ENCODE data around the gene FMNL2.

FMNL2 gene

DNA sequence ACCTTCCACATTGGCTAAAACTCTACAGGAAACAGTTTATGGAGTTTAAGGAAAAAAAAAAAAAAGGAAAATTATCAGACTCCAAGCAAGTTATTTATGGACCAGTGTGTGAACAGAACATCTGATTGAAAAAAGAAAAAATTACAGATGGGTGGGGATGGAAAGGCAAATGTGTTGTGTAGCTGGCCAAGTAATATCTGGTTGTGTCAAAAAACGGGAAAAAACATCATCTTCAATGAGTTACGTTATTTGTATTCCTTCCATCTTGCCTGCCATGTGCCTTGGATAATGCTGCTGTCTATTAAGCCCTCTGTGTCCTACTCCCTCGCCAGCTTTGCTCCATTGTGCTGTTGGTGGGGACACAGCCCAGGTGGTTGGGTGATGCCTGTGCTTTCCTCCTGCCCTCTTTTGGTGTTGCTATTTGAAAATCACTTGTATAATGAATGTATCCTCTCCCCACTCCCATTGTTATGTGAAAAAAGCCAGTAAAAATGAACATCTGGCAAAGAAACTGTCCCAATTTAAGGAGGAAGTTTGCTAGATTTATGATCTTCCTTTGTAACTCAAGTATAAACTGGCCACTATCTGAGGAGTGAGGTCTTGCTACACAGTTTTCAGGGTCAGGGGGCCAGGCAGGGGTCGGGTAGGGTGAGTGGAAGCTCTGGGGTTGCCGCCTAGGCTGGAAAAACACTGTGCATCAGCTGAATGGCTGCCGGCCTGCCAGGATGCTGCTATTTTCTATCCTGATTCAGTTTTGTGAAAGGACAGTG, 155.9 kb downstream of the FMNL2 start:
- ChIA-PET POLR2A (no interaction called here), CTCF (interaction anchor here (0.6 to 0.7 kb wide), 2 partner anchors 78 to 264 kb away, joined by 7 read pairs; no protein-coding TSS in a partner anchor)
- TF ChIP-seq FOXK2 (IDR thresholded peaks at IDR 0.05), result no peak
- TF ChIP-seq, protein P1, sequence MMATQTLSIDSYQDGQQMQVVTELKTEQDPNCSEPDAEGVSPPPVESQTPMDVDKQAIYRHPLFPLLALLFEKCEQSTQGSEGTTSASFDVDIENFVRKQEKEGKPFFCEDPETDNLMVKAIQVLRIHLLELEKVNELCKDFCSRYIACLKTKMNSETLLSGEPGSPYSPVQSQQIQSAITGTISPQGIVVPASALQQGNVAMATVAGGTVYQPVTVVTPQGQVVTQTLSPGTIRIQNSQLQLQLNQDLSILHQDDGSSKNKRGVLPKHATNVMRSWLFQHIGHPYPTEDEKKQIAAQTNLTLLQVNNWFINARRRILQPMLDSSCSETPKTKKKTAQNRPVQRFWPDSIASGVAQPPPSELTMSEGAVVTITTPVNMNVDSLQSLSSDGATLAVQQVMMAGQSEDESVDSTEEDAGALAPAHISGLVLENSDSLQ (IDR thresholded peaks at IDR 0.05), result no peak
- TF ChIP-seq NFRKB (IDR thresholded peaks at IDR 0.05), result no peak
- TF ChIP-seq ZNF384 (IDR thresholded peaks at IDR 0.05), result no peak
- TF ChIP-seq SP1 (IDR thresholded peaks at IDR 0.05), result no peak
- no peak for TF ChIP-seq TARDBP (IDR thresholded peaks at IDR 0.05)
- TF ChIP-seq L3MBTL2 (conservative IDR thresholded peaks at IDR 0.05), result no peak
- no peak for TF ChIP-seq ELF4 (IDR thresholded peaks at IDR 0.05)
- no peak for TF ChIP-seq CTBP1 (IDR thresholded peaks at IDR 0.05; ENCODE audit: borderline replicate concordance)
- no peak for TF ChIP-seq FOXM1 (IDR thresholded peaks at IDR 0.05; ENCODE audit: borderline replicate concordance)
- no peak for TF ChIP-seq ARNT (IDR thresholded peaks at IDR 0.05)
- no peak for TF ChIP-seq SUZ12 (IDR thresholded peaks at IDR 0.05)
- no peak for TF ChIP-seq BHLHE40 (IDR thresholded peaks at IDR 0.05; ENCODE audit: borderline replicate concordance)
- TF ChIP-seq LEF1 (IDR thresholded peaks at IDR 0.05; ENCODE audit: borderline replicate concordance), result no peak
- DNase-seq (ENCODE audit: extremely low spot score), result no peak

DNA sequence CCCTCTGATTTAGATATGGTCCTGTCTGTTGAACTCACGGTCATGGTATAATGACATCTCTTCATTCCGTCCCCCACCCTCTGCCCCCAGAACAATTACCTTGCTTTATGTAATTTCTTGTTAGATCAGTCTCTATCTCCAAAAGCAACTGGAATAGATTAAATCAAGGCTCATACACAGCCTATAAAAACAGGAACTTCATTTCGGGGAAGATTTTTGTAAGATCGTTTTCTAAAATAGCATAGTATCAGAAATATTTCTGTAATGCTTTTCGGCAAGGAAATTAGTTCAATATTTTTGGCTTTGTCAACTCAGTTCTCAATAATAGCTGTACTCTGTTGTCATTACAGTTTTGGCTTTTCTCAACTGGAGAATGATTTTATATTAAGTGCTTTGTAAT, 157.2 kb downstream of the FMNL2 start:
- CTCF ChIA-PET, result no interaction called here
- no peak for DNase-seq (ENCODE audit: extremely low spot score)
- TF ChIP-seq FOXK2 (IDR thresholded peaks at IDR 0.05) (no peak), FOXM1 (IDR thresholded peaks at IDR 0.05; ENCODE audit: borderline replicate concordance) (no peak), CTBP1 (IDR thresholded peaks at IDR 0.05; ENCODE audit: borderline replicate concordance) (no peak), NFRKB (IDR thresholded peaks at IDR 0.05) (no peak), TARDBP (IDR thresholded peaks at IDR 0.05) (no peak), ARNT (IDR thresholded peaks at IDR 0.05) (no peak), LEF1 (IDR thresholded peaks at IDR 0.05; ENCODE audit: borderline replicate concordance) (no peak), ZNF384 (IDR thresholded peaks at IDR 0.05) (no peak), HDGF (IDR thresholded peaks at IDR 0.05; ENCODE audit: borderline replicate concordance) (no peak), L3MBTL2 (conservative IDR thresholded peaks at IDR 0.05) (no peak), ELF4 (IDR thresholded peaks at IDR 0.05) (no peak), SP1 (IDR thresholded peaks at IDR 0.05) (no peak), SUZ12 (IDR thresholded peaks at IDR 0.05) (no peak), FOXA1 (IDR thresholded peaks at IDR 0.05) (no peak), BHLHE40 (IDR thresholded peaks at IDR 0.05; ENCODE audit: borderline replicate concordance) (no peak)
- TF ChIP-seq, protein P1 (IDR thresholded peaks at IDR 0.05), result no peak
- POLR2A ChIA-PET, result no interaction called here

DNA sequence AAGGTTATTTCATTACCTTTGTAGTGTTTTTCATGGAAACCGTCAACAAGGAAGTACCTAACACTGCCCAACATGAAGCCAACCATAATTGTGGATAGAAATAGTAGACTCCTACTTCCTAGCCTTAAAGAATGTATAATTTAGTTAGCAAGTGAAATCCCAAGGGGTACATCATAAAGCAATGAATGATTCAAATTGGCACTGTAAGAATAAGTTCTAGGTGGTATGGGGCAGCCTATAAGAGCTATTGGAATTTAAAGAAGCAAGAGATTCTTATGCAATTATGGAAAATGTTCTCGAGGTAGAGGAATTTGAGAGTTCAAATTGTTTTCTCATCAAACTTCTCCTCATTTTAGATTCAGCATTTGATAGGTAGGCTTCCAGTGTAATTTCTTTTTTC, 157.9 kb downstream of the FMNL2 start:
- DNase-seq (ENCODE audit: extremely low spot score), result no peak
- CTCF ChIA-PET, result no interaction called here
- POLR2A ChIA-PET, result no interaction called here
- TF ChIP-seq ZNF384 (IDR thresholded peaks at IDR 0.05), result no peak
- no peak for TF ChIP-seq FOXM1 (IDR thresholded peaks at IDR 0.05; ENCODE audit: borderline replicate concordance)
- TF ChIP-seq FOXK2 (IDR thresholded peaks at IDR 0.05), result no peak
- no peak for TF ChIP-seq HDGF (IDR thresholded peaks at IDR 0.05; ENCODE audit: borderline replicate concordance)
- TF ChIP-seq SUZ12 (IDR thresholded peaks at IDR 0.05), result no peak
- TF ChIP-seq NFRKB (IDR thresholded peaks at IDR 0.05), result no peak
- no peak for TF ChIP-seq SP1 (IDR thresholded peaks at IDR 0.05)
- TF ChIP-seq, protein P1 (IDR thresholded peaks at IDR 0.05), result no peak
- TF ChIP-seq ARNT (IDR thresholded peaks at IDR 0.05), result no peak

DNA sequence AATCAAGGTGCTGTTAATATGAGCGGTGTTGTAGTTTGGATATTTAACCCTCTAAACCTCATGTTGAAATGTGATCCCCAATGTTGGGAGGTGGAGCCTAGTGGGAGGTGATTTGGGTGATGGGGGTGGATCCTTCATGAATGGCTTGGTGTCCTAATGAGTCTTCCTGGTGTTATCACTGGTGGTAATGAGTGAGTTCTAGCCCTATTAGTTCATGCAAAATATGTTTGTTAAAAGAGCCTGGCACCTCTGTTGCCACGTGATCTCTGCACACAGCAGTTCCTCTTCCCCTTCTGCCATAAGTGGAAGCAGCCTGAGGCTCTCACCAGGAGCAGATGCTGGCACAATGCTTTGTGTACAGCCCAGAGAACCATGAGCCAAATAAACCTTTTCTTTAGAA, 158.4 kb downstream of the FMNL2 start:
- DNase-seq (ENCODE audit: extremely low spot score), result no peak
- POLR2A ChIA-PET, result no interaction called here
- TF ChIP-seq LEF1 (IDR thresholded peaks at IDR 0.05; ENCODE audit: borderline replicate concordance), result no peak
- no peak for TF ChIP-seq HDGF (IDR thresholded peaks at IDR 0.05; ENCODE audit: borderline replicate concordance)
- no peak for TF ChIP-seq BHLHE40 (IDR thresholded peaks at IDR 0.05; ENCODE audit: borderline replicate concordance)
- no peak for TF ChIP-seq ZNF384 (IDR thresholded peaks at IDR 0.05)
- no peak for TF ChIP-seq ELF4 (IDR thresholded peaks at IDR 0.05)
- no peak for TF ChIP-seq TARDBP (IDR thresholded peaks at IDR 0.05)
- no peak for TF ChIP-seq ARNT (IDR thresholded peaks at IDR 0.05)
- TF ChIP-seq FOXA1 (IDR thresholded peaks at IDR 0.05), result no peak
- CTCF ChIA-PET, result no interaction called here

DNA sequence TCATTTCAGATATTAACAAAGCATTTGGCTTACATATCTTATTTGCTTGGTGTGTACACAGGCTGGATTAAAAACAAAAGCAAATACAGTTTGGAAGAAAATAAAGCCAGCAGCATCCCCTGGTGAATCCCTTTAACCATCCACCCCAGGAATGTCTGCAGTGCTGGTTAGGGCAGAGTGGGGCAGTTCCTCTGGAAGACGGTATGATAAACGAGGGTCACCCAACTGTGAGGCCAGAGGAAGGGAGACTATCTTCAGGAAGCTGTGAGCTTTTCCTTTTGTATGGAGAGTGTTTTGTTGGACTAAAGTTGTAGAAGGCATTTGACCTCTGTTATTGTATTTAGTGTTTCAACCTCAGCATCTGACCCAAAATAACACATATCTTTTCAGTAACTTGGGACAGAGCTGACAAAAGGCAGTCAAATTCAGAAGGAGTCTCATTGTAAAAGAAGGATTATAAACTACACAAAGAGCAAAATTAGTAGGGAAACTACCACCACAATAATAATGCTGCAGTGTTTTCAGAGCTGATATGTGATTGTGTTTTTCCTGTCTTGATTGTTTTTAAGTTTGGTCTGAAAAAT, 159.1 kb downstream of the FMNL2 start:
- CTCF ChIA-PET, result no interaction called here
- DNase-seq (ENCODE audit: extremely low spot score), result no peak
- POLR2A ChIA-PET, result no interaction called here
- TF ChIP-seq SP1 (IDR thresholded peaks at IDR 0.05), result no peak
- no peak for TF ChIP-seq ZNF384 (IDR thresholded peaks at IDR 0.05)
- TF ChIP-seq, protein P1 (IDR thresholded peaks at IDR 0.05), result no peak
- no peak for TF ChIP-seq ARNT (IDR thresholded peaks at IDR 0.05)
- no peak for TF ChIP-seq HDGF (IDR thresholded peaks at IDR 0.05; ENCODE audit: borderline replicate concordance)

Measured in HEK293T (cell line).